ENCODE measurements around the gene KCNK18.

DNA sequence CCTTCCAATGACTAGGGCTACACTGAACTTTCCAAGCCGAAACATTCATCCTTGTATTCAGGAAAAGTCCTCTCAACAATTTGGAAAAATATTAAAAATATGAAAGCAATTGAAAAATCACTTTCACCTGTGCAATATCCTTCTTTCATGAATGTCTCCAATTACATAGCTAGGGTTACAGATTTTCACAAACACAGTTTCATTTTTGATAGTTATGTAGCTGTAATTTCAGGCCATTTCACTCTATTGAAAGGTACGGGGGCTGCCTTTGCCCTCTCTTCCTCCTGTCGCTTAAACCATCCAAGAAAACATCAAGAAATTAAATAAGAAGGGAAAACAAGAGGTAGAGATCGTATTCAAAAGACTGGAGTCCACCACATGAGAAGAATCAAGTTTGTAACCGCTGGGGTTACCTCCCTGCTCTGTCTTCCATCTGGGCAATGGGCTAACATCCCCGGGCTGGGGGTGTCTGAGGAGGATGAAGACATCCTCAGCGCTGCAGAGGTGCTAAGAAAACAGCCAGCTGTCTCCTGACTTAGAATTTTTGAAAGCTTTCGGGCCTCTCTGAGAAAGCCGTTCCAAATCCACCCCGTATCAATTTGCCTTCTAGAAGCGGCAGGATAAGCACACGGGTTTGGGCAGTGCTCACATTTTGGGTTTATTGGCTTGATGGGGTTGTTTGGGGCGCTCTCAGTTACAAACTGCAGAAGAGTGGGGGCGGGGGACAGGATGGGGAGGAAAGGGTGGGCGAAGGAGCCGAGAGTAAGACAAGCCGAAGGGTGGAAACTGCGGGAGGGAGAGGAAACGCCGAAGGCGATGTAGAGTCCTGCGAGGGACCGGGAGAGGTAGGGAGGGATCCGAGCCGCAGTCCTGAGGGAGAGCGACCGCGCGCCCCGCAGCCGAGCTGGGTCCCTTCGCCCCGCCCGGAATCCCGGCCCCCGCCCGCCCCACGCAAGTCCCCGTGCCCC is 34.9 kb upstream of the KCNK18 start:
- TF ChIP-seq, protein P1, sequence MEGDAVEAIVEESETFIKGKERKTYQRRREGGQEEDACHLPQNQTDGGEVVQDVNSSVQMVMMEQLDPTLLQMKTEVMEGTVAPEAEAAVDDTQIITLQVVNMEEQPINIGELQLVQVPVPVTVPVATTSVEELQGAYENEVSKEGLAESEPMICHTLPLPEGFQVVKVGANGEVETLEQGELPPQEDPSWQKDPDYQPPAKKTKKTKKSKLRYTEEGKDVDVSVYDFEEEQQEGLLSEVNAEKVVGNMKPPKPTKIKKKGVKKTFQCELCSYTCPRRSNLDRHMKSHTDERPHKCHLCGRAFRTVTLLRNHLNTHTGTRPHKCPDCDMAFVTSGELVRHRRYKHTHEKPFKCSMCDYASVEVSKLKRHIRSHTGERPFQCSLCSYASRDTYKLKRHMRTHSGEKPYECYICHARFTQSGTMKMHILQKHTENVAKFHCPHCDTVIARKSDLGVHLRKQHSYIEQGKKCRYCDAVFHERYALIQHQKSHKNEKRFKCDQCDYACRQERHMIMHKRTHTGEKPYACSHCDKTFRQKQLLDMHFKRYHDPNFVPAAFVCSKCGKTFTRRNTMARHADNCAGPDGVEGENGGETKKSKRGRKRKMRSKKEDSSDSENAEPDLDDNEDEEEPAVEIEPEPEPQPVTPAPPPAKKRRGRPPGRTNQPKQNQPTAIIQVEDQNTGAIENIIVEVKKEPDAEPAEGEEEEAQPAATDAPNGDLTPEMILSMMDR (IDR thresholded peaks at IDR 0.05) = no peak
- TF ChIP-seq, protein P2, sequence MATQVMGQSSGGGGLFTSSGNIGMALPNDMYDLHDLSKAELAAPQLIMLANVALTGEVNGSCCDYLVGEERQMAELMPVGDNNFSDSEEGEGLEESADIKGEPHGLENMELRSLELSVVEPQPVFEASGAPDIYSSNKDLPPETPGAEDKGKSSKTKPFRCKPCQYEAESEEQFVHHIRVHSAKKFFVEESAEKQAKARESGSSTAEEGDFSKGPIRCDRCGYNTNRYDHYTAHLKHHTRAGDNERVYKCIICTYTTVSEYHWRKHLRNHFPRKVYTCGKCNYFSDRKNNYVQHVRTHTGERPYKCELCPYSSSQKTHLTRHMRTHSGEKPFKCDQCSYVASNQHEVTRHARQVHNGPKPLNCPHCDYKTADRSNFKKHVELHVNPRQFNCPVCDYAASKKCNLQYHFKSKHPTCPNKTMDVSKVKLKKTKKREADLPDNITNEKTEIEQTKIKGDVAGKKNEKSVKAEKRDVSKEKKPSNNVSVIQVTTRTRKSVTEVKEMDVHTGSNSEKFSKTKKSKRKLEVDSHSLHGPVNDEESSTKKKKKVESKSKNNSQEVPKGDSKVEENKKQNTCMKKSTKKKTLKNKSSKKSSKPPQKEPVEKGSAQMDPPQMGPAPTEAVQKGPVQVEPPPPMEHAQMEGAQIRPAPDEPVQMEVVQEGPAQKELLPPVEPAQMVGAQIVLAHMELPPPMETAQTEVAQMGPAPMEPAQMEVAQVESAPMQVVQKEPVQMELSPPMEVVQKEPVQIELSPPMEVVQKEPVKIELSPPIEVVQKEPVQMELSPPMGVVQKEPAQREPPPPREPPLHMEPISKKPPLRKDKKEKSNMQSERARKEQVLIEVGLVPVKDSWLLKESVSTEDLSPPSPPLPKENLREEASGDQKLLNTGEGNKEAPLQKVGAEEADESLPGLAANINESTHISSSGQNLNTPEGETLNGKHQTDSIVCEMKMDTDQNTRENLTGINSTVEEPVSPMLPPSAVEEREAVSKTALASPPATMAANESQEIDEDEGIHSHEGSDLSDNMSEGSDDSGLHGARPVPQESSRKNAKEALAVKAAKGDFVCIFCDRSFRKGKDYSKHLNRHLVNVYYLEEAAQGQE (IDR thresholded peaks at IDR 0.05; ENCODE audit: insufficient read depth in 1 of 2, low read depth in 2 of 2, low read length in 1 of 2) = no peak
- no peak for TF ChIP-seq POLR2AphosphoS5 (IDR thresholded peaks at IDR 0.05; ENCODE audit: low read depth, low read length)
- TF ChIP-seq TCF7L2 (IDR thresholded peaks at IDR 0.05; ENCODE audit: low read depth, low read length) = no peak
- no peak for TF ChIP-seq SIN3A (IDR thresholded peaks at IDR 0.05; ENCODE audit: borderline replicate concordance, insufficient read depth, low read depth, low read length)

Data from Panc1 (cell line).